Colonic mucosa (tissue), 4 donors: ENCODE data around the gene ARMC9. TPM values are rescaled to one million over a fixed set of nuclear protein-coding genes. Genes with fewer than 3 reads are reported as not detected.
"Not testable (repeated sequence)": the region's sequence is repeated elsewhere in the genome, so short reads cannot be mapped to it uniquely, and the experiment has no call there.

ENCODE experiments used
- DNase-seq: peaks from one replicate; pipeline ENCODE4 v3.0.0-alpha.2; 2020
- H3K27ac ChIP-seq: fragments of 200-600 bp; one replicate; pipeline ENCODE4 v1.8.0; 2021
- H3K27me3 ChIP-seq: fragments of 200-600 bp; one replicate; pipeline ENCODE4 v1.8.0; 2021
- H3K36me3 ChIP-seq: fragments of 200-600 bp; one replicate; pipeline ENCODE4 v1.8.0; 2021
- H3K4me1 ChIP-seq: fragments of 200-600 bp; one replicate; pipeline ENCODE4 v1.8.0; 2021; ENCODE audit warnings: mild to moderate bottlenecking
- H3K4me3 ChIP-seq: fragments of 200-600 bp; one replicate; pipeline ENCODE4 v1.8.0; 2021
- H3K9ac ChIP-seq, 2 donors: one replicate each; pipeline ENCODE4 v1.7.0; 2013; ENCODE audit warnings: control low read depth in 2 of 2, low read depth in 2 of 2, low read length in 2 of 2
- H3K9me3 ChIP-seq: fragments of 200-600 bp; one replicate; pipeline ENCODE4 v1.8.0; 2021
- CTCF ChIP-seq: fragments of 200-600 bp; IDR thresholded peaks from one replicate; pipeline ENCODE4 v1.8.0; 2022; ENCODE audit warnings: antibody characterized with exemption, mild to moderate bottlenecking
- intact Hi-C: fragments of 100-400 bp; cut with DNase I; formaldehyde crosslinking; loops from one replicate; pipeline ENCODE4 v1.14.1; 2022
- total RNA-seq, 2 donors: library from RNA; stranded (reverse); fragmentation: NEBNext Ultra II Directional in 1 of 2; extraction: Animal tissue kit (Norgen Biotek cat#: 25700) in 1 of 2; gene quantifications; one replicate each; pipeline ENCODE4 v1.2.1, GENCODE V29; 2021
- donor health status: healthy.
- donor health status: DM: no; HTN: no; CAD: no.
- donor health status: DM: no; HTN: no; CAD: no.

ARMC9 gene
- total RNA-seq, 2 donors from 2014 or later, result 9.8 to 17.2 TPM

- Histone ChIP-seq H3K9ac (no peak overlapping the region), H3K4me3 (no peak overlapping the region), H3K9me3 (no peaks in the 10 kb centered on the region), H3K27ac (no peak overlapping the region), H3K27me3 (no peaks in the 10 kb centered on the region), H3K4me1 (no peaks in the 10 kb centered on the region), H3K36me3 (no peaks in the 10 kb centered on the region)
- TF ChIP-seq CTCF, result no peak
- DNase-seq, result no peak
- intact Hi-C loops, result no loop called here
Observed at GRCh38 chr2:231348173-231348572, 149.7 kb downstream of the ARMC9 start.

- intact Hi-C loops, result no loop called here
- Histone ChIP-seq H3K4me3 (no peak overlapping the region), H3K9me3 (no peaks in the 10 kb centered on the region), H3K36me3 (no peaks in the 10 kb centered on the region), H3K27me3 (no peaks in the 10 kb centered on the region), H3K9ac (no peak overlapping the region), H3K4me1 (no peaks in the 10 kb centered on the region), H3K27ac (no peak overlapping the region)
- no peak for TF ChIP-seq CTCF
- DNase-seq, result no peak
Observed at GRCh38 chr2:231348704-231349373, 150.4 kb downstream of the ARMC9 start.

GRCh38 chr2:231349374-231349735, 150.9 kb downstream of the ARMC9 start:
- H3K36me3 ChIP-seq, H3K4me1 ChIP-seq, intact Hi-C loops, H3K27me3 ChIP-seq, H3K27ac ChIP-seq, H3K9ac ChIP-seq, H3K4me3 ChIP-seq, H3K9me3 ChIP-seq, DNase-seq: not testable (repeated sequence)

GRCh38 chr2:231351648-231352047, 153.2 kb downstream of the ARMC9 start:
- Histone ChIP-seq H3K4me1 (no peaks in the 10 kb centered on the region), H3K36me3 (no peaks in the 10 kb centered on the region), H3K27me3 (no peaks in the 10 kb centered on the region), H3K27ac (no peak overlapping the region), H3K9ac (no peak overlapping the region), H3K9me3 (no peaks in the 10 kb centered on the region), H3K4me3 (no peak overlapping the region)
- intact Hi-C loops, result no loop called here
- no peak for DNase-seq
- TF ChIP-seq CTCF, result no peak

GRCh38 chr2:231353469-231353868, 155.0 kb downstream of the ARMC9 start:
- no peak for TF ChIP-seq CTCF
- Histone ChIP-seq H3K4me1 (no peaks in the 10 kb centered on the region), H3K27ac (no peak overlapping the region), H3K27me3 (no peaks in the 10 kb centered on the region), H3K36me3 (no peaks in the 10 kb centered on the region), H3K4me3 (no peak overlapping the region), H3K9me3 (no peaks in the 10 kb centered on the region), H3K9ac (no peak overlapping the region)
- no peak for DNase-seq
- intact Hi-C loops, result no loop called here

GRCh38 chr2:231355508-231356465, 157.4 kb downstream of the ARMC9 start:
- Histone ChIP-seq H3K4me1 (no peaks in the 10 kb centered on the region), H3K9ac (no peak overlapping the region)

More at GRCh38 chr2:231355508-231356465, 157.4 kb downstream of the ARMC9 start:
- DNase-seq, result no peak
- no peak overlapping the region for H3K27ac ChIP-seq
- H3K36me3 ChIP-seq, result no peaks in the 10 kb centered on the region
- H3K27me3 ChIP-seq, result no peaks in the 10 kb centered on the region
- TF ChIP-seq CTCF, result no peak
- intact Hi-C loops, result no loop called here
- no peaks in the 10 kb centered on the region for H3K9me3 ChIP-seq
- H3K4me3 ChIP-seq, result no peak overlapping the region
